GM19372 (cell line): ENCODE results near the gene WDR43.

Source experiments
- ATAC-seq: cut with Tn5 transposase; IDR thresholded peaks from one replicate; pipeline ENCODE4 v1.9.1; 2021; ENCODE audit warnings: mild to moderate bottlenecking, low read depth, moderate library complexity; ENCODE audit not compliant: unreplicated experiment

Gene WDR43

DNA sequence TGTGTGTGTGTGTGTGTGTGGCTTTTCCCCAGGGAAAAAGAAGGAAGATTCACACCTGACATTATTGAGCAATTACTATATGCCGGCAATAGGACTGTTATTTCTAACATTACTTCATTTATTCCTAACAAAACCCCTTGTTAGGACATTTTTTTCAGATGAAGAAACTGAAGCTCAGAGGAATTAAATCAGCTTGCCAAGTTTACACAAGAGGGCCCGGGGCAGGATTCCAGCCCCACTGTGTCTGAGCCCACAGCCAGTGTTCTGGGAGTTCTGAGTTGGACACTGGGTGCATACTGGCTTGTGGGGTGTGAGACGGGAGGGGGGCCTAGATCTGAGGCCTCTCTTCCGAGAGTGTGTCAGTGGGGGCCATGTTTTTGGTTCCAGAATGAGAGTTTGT, 96.6 kb downstream of the WDR43 start:
- no peak for ATAC-seq

DNA sequence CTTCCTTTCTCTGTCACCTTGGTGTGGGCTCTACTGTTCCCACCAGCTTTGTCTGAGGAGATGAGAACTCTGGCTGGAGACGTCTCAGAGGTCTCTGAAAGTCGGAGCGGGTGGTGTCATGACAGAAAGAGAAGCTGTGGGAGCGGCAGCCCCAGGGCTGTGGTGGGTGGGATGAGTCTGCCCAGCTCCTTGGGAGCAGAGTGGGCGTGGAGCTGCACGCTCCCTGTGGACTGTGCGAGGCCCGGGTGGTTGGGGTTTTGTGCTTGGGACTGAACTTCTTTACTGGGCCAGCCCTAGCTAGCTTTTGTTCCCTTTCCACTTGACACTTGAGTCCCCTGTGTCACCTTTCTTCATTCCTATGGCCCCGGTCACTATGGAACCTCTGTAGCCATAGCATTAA, 97.0 kb downstream of the WDR43 start:
- ATAC-seq, result no peak

DNA sequence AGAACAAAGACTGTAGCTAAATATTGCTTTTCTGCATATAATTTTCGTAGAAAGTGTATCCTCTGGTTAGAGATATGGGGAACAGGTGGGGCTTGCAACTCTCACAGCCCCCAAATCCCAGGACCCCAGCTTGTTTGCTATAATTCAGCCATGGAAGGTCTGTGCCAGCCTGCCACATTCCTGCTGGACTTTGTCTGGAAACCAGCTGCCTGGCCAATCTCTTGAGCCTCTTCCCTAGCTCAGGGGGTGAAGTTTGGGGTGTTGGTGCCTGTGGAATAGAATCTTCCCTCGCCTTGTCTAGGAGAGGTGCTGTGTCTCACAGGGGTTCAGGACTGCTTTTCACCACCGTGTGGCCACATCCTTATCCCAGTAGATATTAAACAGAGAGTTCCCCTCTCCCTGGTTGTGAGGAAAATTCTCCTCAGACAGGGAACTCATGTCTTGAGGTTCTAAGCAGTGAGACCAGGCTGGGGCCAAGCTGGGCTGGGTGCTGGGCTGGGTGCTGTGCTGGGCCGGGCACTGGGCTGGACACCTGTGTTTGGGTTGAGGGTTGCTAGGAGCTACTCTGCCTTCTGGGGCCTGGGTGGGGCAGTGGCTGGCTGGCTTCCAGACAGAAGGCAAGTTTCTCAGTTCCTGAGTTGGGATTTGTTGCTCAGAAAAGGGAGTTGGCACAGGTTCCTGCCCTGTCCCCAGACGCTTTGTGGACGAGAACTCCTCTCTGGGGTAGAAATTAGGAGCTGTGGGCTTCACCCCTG, 98.9 kb downstream of the WDR43 start:
- no peak for ATAC-seq

DNA sequence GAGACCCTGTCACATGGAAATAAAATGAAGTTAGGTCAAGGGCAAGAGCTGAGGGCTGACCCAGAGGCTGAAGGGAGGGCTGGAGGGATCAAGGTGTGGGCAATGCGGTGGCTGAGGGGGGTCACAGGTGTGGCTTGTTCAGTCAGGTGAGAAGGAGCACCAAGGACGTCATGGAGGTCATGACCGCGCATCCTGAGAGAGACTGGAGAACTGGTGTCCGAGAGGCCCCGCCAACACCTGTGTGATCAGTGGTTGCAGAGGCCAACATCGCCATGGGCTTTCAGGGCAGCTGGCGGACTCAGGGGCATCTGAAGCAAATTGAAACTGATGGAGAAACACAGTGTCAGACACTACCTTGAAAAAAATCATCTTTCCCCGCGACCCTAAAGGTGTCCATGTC, 99.6 kb downstream of the WDR43 start:
- no peak for ATAC-seq

DNA sequence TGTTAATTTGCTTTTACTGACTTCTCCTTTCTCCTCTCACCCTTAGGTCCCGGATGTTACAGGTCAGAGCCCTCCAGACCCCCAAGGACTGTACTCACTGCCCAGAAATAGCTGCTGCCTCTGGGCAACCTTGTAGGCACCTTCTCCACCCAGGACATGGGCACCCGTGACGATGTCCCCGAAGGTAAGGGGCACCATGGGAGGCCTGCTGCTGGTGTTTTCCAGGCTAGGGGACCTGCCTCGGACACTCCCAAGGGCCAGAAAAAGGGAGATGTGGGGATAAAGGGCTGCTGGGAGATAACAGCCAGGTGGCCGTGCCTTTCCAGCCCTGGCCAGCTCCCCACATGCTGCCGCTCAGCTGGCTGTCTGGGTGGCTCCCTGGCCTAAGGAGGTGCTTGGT, 100.2 kb downstream of the WDR43 start:
- no peak for ATAC-seq

DNA sequence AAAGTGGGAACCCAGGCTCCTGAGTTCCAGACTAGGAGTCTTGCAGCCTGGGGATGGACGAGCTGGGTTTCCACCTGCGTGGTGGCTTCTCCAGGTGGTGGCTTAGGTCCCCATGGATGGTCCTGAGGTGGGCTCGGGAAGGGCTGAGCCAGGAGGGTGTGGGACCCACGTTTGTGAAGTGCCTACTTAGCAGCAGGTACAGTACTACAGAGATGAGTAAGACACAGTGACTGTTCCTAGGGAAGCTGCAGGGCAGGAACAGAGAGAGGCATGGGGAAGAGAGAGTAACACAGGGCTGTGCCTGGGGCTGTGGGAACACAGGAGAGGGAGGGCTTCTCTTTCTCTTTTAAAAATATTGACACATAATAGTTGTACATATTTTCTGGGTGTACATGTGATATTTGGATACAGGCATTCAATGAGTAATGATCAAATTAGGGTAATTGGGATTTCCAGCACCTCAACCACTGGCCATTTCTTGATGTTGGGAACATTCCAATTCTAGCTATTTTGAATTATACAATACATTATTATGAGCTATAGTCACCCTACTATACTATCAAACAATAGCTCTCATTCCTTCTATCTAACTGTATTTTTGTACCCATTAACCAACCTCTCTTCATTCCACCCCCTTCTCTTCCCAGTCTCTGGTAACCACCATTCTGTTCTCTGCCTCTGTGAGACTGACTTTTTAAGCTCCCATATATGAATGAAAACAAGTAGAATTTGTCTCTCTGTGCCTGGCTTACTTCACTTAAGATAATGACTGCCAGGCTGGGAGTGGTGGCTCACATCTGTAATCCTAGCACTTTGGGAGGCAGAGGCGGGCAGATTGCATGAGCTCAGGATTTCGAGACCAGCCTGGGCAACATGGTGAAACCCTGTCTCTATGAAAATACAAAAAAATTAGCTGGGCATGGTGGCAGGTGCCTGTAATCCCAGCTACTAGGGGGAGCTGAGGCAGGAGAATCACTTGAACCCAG, 101.6 kb downstream of the WDR43 start:
- no peak for ATAC-seq

DNA sequence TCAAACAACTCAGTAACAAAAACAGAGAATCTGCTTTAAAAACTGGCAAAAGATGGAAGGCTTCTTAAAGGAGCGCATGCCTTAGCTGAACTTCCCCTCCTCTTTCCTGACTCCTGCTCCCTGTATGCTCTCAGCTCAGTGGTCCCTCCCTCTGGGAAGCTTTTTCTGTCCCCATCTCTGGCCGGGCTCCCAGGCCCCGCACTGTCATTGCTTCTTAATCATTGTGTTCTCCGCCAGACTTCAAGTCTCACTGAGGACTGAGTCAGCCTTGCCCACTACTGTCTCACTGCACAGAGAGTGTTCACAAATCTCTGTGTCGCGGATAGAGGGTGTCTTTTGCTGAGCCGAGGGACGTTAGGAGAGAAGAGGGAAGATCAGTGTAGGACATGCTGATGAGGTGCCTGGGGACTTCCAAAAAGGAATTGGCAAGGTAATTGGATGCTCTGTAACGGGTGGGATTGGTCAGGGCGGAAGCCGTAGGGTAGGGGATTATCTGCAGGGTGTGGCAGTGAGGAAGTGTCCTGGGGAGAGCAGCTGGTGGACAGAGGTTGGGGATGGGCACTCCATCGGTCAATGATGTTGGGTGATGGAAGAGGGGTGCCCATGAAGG, 102.9 kb downstream of the WDR43 start:
- ATAC-seq, result no peak
